ENCODE data around the gene IL1RAP. TPM values are rescaled to one million over a fixed set of nuclear protein-coding genes. Genes with fewer than 3 reads are reported as not detected.
"Not testable (repeated sequence)": the region's sequence is repeated elsewhere in the genome, so short reads cannot be mapped to it uniquely, and the experiment has no call there.

Gene IL1RAP
- total and polyA plus RNA-seq, 7 donors = 0.70 to 6.3 (median 4.0) TPM

GRCh38 chr3:190677001-190677400, 163.1 kb downstream of the IL1RAP start:
- H3K27ac ChIP-seq = no peak overlapping the region
- H3K27me3 ChIP-seq (ENCODE audit: insufficient read depth in 3 of 3, low read length in 2 of 3) = no peaks in the 10 kb centered on the region
- ATAC-seq (no peak), DNase-seq (no peak)
- H3K9me3 ChIP-seq = peaks cover 4% of the 10 kb centered on the region
- no peaks in the 10 kb centered on the region for H3K36me3 ChIP-seq (ENCODE audit: insufficient read depth in 1 of 2, low read depth in 1 of 2)
- intact Hi-C loops (cut with DNase I) = no loop called here
- no peak for TF ChIP-seq CTCF (IDR thresholded peaks at IDR 0.05)
- 88 to 90% (median 90%) methylated on average over 3 of the region's 3 CpGs for WGBS, 3 donors
- H3K4me3 ChIP-seq = no peak overlapping the region
- H3K4me1 ChIP-seq = no peaks in the 10 kb centered on the region

GRCh38 chr3:190677868-190678267, 164.0 kb downstream of the IL1RAP start:
- DNase-seq; H3K36me3 ChIP-seq (ENCODE audit: insufficient read depth in 1 of 2, low read depth in 1 of 2); H3K4me3 ChIP-seq; H3K4me1 ChIP-seq; ATAC-seq; H3K9me3 ChIP-seq; intact Hi-C loops (cut with DNase I); H3K27me3 ChIP-seq (ENCODE audit: insufficient read depth in 3 of 3, low read length in 2 of 3); H3K27ac ChIP-seq: not testable (repeated sequence)
- 81 to 86% (median 85%) methylated on average over 7 of the region's 7 CpGs for WGBS, 3 donors

- no peak overlapping the region for H3K4me3 ChIP-seq
- 92 to 96% (median 94%) methylated on average over 5 of the region's 5 CpGs for WGBS, 3 donors
- H3K4me1 ChIP-seq = no peaks in the 10 kb centered on the region
- no peaks in the 10 kb centered on the region for H3K36me3 ChIP-seq (ENCODE audit: insufficient read depth in 1 of 2, low read depth in 1 of 2)
- no peaks in the 10 kb centered on the region for H3K27me3 ChIP-seq (ENCODE audit: insufficient read depth in 3 of 3, low read length in 2 of 3)
- peaks cover 4% of the 10 kb centered on the region for H3K9me3 ChIP-seq
- TF ChIP-seq CTCF (IDR thresholded peaks at IDR 0.05) = no peak
- intact Hi-C loops (cut with DNase I) = no loop called here
- ATAC-seq (no peak), DNase-seq (no peak)
- H3K27ac ChIP-seq = no peak overlapping the region
Observed at GRCh38 chr3:190680691-190681090, 166.8 kb downstream of the IL1RAP start.

GRCh38 chr3:190684776-190685175, 170.9 kb downstream of the IL1RAP start:
- no peak for TF ChIP-seq CTCF (IDR thresholded peaks at IDR 0.05)
- Histone ChIP-seq H3K4me3 (no peak overlapping the region), H3K36me3 (ENCODE audit: insufficient read depth in 1 of 2, low read depth in 1 of 2) (no peaks in the 10 kb centered on the region), H3K27ac (no peak overlapping the region), H3K4me1 (no peaks in the 10 kb centered on the region), H3K9me3 (no peaks in the 10 kb centered on the region), H3K27me3 (ENCODE audit: insufficient read depth in 3 of 3, low read length in 2 of 3) (no peaks in the 10 kb centered on the region)
- intact Hi-C loops (cut with DNase I) = no loop called here
- 86 to 89% (median 87%) methylated on average over 7 of the region's 7 CpGs for WGBS, 3 donors
- DNase-seq (no peak), ATAC-seq (no peak)

GRCh38 chr3:190686011-190686410, 172.1 kb downstream of the IL1RAP start:
- Histone ChIP-seq H3K36me3 (ENCODE audit: insufficient read depth in 1 of 2, low read depth in 1 of 2) (no peaks in the 10 kb centered on the region), H3K27ac (no peak overlapping the region), H3K9me3 (no peaks in the 10 kb centered on the region), H3K4me1 (no peaks in the 10 kb centered on the region), H3K4me3 (no peak overlapping the region), H3K27me3 (ENCODE audit: insufficient read depth in 3 of 3, low read length in 2 of 3) (no peaks in the 10 kb centered on the region)
- ATAC-seq (no peak), DNase-seq (no peak)
- intact Hi-C loops (cut with DNase I) = no loop called here
- 89 to 95% (median 90%) methylated on average over 1 of the region's 1 CpG for WGBS, 3 donors
- TF ChIP-seq CTCF (IDR thresholded peaks at IDR 0.05) = no peak
